ENCODE measurements around the gene LEFTY2.

The LEFTY2 gene

DNA sequence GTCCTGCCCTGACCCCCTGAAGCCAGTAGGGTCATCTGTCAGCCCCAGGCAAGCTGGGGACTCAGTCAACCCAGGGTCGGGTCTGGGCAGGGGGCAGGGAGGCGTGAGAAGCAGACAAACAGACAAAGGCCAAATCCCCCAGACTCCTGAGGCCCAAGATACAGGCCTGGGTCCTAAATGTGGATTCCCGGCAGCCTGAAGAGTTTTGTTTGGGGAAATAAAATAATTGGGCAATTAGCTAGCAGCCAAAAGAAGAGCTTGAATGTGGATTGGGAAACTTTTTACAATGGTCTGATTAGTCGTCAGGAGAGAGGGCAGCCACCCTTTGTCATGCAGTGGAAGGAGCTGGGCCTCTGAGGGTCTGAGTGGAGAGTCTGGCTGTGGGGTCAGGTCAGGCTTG is 4.5 kb upstream of the LEFTY2 start:
- no peaks in the 10 kb centered on the region for H3K79me1 ChIP-seq (replicated peaks; ENCODE audit: low read length, poor library complexity, severe bottlenecking)
- no peak overlapping the region for H2AK5ac ChIP-seq (ENCODE audit: low read length, severe bottlenecking)
- no peaks in the 10 kb centered on the region for H3K9me3 ChIP-seq (ENCODE audit: control insufficient read depth, low read length)
- H4K91ac ChIP-seq (ENCODE audit: low read length) = no peak overlapping the region
- no peak overlapping the region for H2BK15ac ChIP-seq (ENCODE audit: low read depth, poor library complexity, severe bottlenecking)
- no peak overlapping the region for H3K27ac ChIP-seq (ENCODE audit: low read length, poor library complexity, severe bottlenecking)
- H2BK12ac ChIP-seq (ENCODE audit: low read length in 2 of 2) = no peak overlapping the region
- H3K4me1 ChIP-seq (ENCODE audit: control insufficient read depth, insufficient read depth, low read depth, low read length) = no peaks in the 10 kb centered on the region
- no peak overlapping the region for H3K9ac ChIP-seq (ENCODE audit: low read length)
- H2AFZ ChIP-seq (ENCODE audit: low read depth, low read length) = no peak overlapping the region
- H2BK120ac ChIP-seq (ENCODE audit: low read depth, low read length) = no peak overlapping the region
- H3K4me3 ChIP-seq (ENCODE audit: insufficient read depth in 1 of 2, low read depth in 1 of 2, low read length in 2 of 2) = no peak overlapping the region
- H3K4me2 ChIP-seq (ENCODE audit: low read length, poor library complexity, severe bottlenecking) = no peak overlapping the region
- no peak overlapping the region for H2BK5ac ChIP-seq (ENCODE audit: low read depth, low read length, poor library complexity, severe bottlenecking)
- H3K14ac ChIP-seq (ENCODE audit: low read length in 2 of 2) = no peak overlapping the region
- no peak overlapping the region for H3K23ac ChIP-seq (ENCODE audit: low read length in 2 of 2)
- H4K8ac ChIP-seq (ENCODE audit: low read length) = no peak overlapping the region
- WGBS = 41% methylated on average over 4 of the region's 4 CpGs
- no peak for DNase-seq
- no peak overlapping the region for H3K4ac ChIP-seq (ENCODE audit: low read depth in 1 of 2, low read length in 2 of 2)
- no peaks in the 10 kb centered on the region for H3K36me3 ChIP-seq (ENCODE audit: control insufficient read depth in 1 of 2, insufficient read depth in 2 of 2, low read depth in 1 of 2, low read length in 2 of 2)
- H3K27me3 ChIP-seq (ENCODE audit: control insufficient read depth in 1 of 2, insufficient read depth in 1 of 2, low read length in 2 of 2) = peaks cover 32 to 56% of the 10 kb centered on the region in 2 experiments
- H3K18ac ChIP-seq (ENCODE audit: low read depth in 1 of 2, low read length in 2 of 2) = no peak overlapping the region

DNA sequence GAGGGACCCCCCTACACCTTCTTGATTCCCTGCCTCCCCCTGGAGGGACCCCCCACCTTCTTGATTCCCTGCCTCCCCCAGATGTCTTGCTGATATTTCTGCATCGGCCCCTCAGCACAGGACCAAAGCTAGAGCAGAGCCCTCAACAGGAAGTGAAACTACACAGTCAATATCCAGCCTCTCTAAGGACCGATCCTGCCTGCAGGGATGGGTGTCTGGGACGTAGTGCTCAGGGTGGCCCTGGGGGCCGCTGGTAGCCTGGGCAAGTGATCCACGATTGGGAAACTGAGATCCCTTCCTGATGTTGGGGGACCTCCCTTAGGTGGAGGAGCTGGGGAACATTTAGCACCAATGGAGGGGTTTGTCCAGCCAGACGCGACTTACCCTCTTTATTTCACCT is 3.9 kb upstream of the LEFTY2 start:
- 78% methylated on average over 7 of the region's 7 CpGs for WGBS
- Histone ChIP-seq H3K9me3 (ENCODE audit: control insufficient read depth, low read length) (no peaks in the 10 kb centered on the region), H3K4me1 (ENCODE audit: control insufficient read depth, insufficient read depth, low read depth, low read length) (no peaks in the 10 kb centered on the region), H2AFZ (ENCODE audit: low read depth, low read length) (no peak overlapping the region), H3K18ac (ENCODE audit: low read depth in 1 of 2, low read length in 2 of 2) (no peak overlapping the region), H4K91ac (ENCODE audit: low read length) (no peak overlapping the region), H3K14ac (ENCODE audit: low read length in 2 of 2) (no peak overlapping the region), H3K79me1 (replicated peaks; ENCODE audit: low read length, poor library complexity, severe bottlenecking) (no peaks in the 10 kb centered on the region), H3K27me3 (ENCODE audit: control insufficient read depth in 1 of 2, insufficient read depth in 1 of 2, low read length in 2 of 2) (peaks cover 27 to 55% of the 10 kb centered on the region in 2 experiments), H3K4me3 (ENCODE audit: insufficient read depth in 1 of 2, low read depth in 1 of 2, low read length in 2 of 2) (no peak overlapping the region), H4K8ac (ENCODE audit: low read length) (no peak overlapping the region), H2BK15ac (ENCODE audit: low read depth, poor library complexity, severe bottlenecking) (no peak overlapping the region), H3K4me2 (ENCODE audit: low read length, poor library complexity, severe bottlenecking) (no peak overlapping the region), H2BK12ac (ENCODE audit: low read length in 2 of 2) (no peak overlapping the region), H3K27ac (ENCODE audit: low read length, poor library complexity, severe bottlenecking) (no peak overlapping the region), H3K4ac (ENCODE audit: low read depth in 1 of 2, low read length in 2 of 2) (no peak overlapping the region), H3K9ac (ENCODE audit: low read length) (no peak overlapping the region), H3K36me3 (ENCODE audit: control insufficient read depth in 1 of 2, insufficient read depth in 2 of 2, low read depth in 1 of 2, low read length in 2 of 2) (no peaks in the 10 kb centered on the region), H2AK5ac (ENCODE audit: low read length, severe bottlenecking) (no peak overlapping the region), H2BK120ac (ENCODE audit: low read depth, low read length) (no peak overlapping the region), H2BK5ac (ENCODE audit: low read depth, low read length, poor library complexity, severe bottlenecking) (no peak overlapping the region), H3K23ac (ENCODE audit: low read length in 2 of 2) (no peak overlapping the region)
- DNase-seq = no peak

DNA sequence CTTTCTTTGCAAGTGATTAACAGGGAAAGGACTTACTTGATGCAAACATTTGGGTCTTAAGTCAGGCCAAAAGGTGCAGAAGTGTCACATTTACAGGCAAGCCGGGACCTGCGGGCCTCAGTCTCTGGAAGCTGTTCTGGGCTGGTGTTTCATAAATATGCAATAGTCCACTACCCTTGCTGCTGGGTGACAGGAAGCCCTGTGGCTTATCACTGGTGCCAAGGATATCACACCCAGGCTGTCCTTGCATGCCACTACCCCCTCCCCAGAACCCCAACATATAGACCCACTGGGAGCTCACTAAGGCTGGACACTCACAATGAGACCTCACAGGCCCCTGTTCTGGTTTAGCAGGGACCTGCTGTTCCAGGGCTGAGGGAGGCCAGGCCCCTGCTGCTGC is 3.4 kb upstream of the LEFTY2 start:
- H4K8ac ChIP-seq (ENCODE audit: low read length) = no peak overlapping the region
- H3K4me3 ChIP-seq (ENCODE audit: insufficient read depth in 1 of 2, low read depth in 1 of 2, low read length in 2 of 2) = no peak overlapping the region
- no peak overlapping the region for H3K18ac ChIP-seq (ENCODE audit: low read depth in 1 of 2, low read length in 2 of 2)
- H3K23ac ChIP-seq (ENCODE audit: low read length in 2 of 2) = no peak overlapping the region
- no peak overlapping the region for H2BK5ac ChIP-seq (ENCODE audit: low read depth, low read length, poor library complexity, severe bottlenecking)
- no peak overlapping the region for H2AFZ ChIP-seq (ENCODE audit: low read depth, low read length)
- no peaks in the 10 kb centered on the region for H3K36me3 ChIP-seq (ENCODE audit: control insufficient read depth in 1 of 2, insufficient read depth in 2 of 2, low read depth in 1 of 2, low read length in 2 of 2)
- no peak overlapping the region for H2BK120ac ChIP-seq (ENCODE audit: low read depth, low read length)
- H3K79me1 ChIP-seq (replicated peaks; ENCODE audit: low read length, poor library complexity, severe bottlenecking) = no peaks in the 10 kb centered on the region
- no peak overlapping the region for H4K91ac ChIP-seq (ENCODE audit: low read length)
- H3K9me3 ChIP-seq (ENCODE audit: control insufficient read depth, low read length) = no peaks in the 10 kb centered on the region
- WGBS = 100% methylated on average over 2 of the region's 2 CpGs
- H3K4me2 ChIP-seq (ENCODE audit: low read length, poor library complexity, severe bottlenecking) = no peak overlapping the region
- no peak overlapping the region for H3K9ac ChIP-seq (ENCODE audit: low read length)
- H3K27me3 ChIP-seq (ENCODE audit: control insufficient read depth in 1 of 2, insufficient read depth in 1 of 2, low read length in 2 of 2) = peaks cover 26 to 53% of the 10 kb centered on the region in 2 experiments
- H2BK15ac ChIP-seq (ENCODE audit: low read depth, poor library complexity, severe bottlenecking) = no peak overlapping the region
- H2AK5ac ChIP-seq (ENCODE audit: low read length, severe bottlenecking) = no peak overlapping the region
- H2BK12ac ChIP-seq (ENCODE audit: low read length in 2 of 2) = no peak overlapping the region
- no peak overlapping the region for H3K14ac ChIP-seq (ENCODE audit: low read length in 2 of 2)
- DNase-seq = no peak
- no peaks in the 10 kb centered on the region for H3K4me1 ChIP-seq (ENCODE audit: control insufficient read depth, insufficient read depth, low read depth, low read length)
- no peak overlapping the region for H3K27ac ChIP-seq (ENCODE audit: low read length, poor library complexity, severe bottlenecking)
- no peak overlapping the region for H3K4ac ChIP-seq (ENCODE audit: low read depth in 1 of 2, low read length in 2 of 2)

DNA sequence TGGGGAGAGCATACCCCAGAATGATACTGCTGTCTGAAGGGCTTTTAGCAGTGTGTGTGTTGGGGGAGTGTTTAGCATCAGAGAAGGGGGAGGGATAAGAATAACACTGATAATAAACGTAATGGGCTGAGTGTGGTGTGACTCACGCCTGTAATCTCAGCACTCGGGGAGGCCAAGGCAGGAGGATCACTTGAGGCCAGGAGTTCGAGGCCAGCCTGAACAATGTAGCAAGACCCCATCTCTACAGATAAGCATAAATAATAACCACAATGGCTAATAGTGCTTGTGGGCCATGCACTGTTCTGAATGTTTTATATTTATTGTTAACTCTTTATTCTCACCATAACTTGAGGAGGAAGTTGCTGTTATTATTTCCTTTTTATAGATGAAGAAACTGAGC is 2.6 kb upstream of the LEFTY2 start:
- Histone ChIP-seq H4K91ac (ENCODE audit: low read length) (no peak overlapping the region), H3K4ac (ENCODE audit: low read depth in 1 of 2, low read length in 2 of 2) (no peak overlapping the region), H3K79me1 (replicated peaks; ENCODE audit: low read length, poor library complexity, severe bottlenecking) (no peaks in the 10 kb centered on the region), H3K27ac (ENCODE audit: low read length, poor library complexity, severe bottlenecking) (no peak overlapping the region), H3K4me1 (ENCODE audit: control insufficient read depth, insufficient read depth, low read depth, low read length) (peaks cover 2% of the 10 kb centered on the region), H3K18ac (ENCODE audit: low read depth in 1 of 2, low read length in 2 of 2) (no peak overlapping the region), H3K4me3 (ENCODE audit: insufficient read depth in 1 of 2, low read depth in 1 of 2, low read length in 2 of 2) (no peak overlapping the region), H3K9me3 (ENCODE audit: control insufficient read depth, low read length) (no peaks in the 10 kb centered on the region), H3K14ac (ENCODE audit: low read length in 2 of 2) (no peak overlapping the region), H2BK12ac (ENCODE audit: low read length in 2 of 2) (no peak overlapping the region), H2AFZ (ENCODE audit: low read depth, low read length) (no peak overlapping the region), H2AK5ac (ENCODE audit: low read length, severe bottlenecking) (no peak overlapping the region), H2BK5ac (ENCODE audit: low read depth, low read length, poor library complexity, severe bottlenecking) (no peak overlapping the region), H2BK15ac (ENCODE audit: low read depth, poor library complexity, severe bottlenecking) (no peak overlapping the region), H3K23ac (ENCODE audit: low read length in 2 of 2) (no peak overlapping the region), H3K27me3 (ENCODE audit: control insufficient read depth in 1 of 2, insufficient read depth in 1 of 2, low read length in 2 of 2) (peaks cover 18 to 45% of the 10 kb centered on the region in 2 experiments), H4K8ac (ENCODE audit: low read length) (peak overlapping the region; percentile 17), H3K4me2 (ENCODE audit: low read length, poor library complexity, severe bottlenecking) (no peak overlapping the region), H3K9ac (ENCODE audit: low read length) (no peak overlapping the region), H3K36me3 (ENCODE audit: control insufficient read depth in 1 of 2, insufficient read depth in 2 of 2, low read depth in 1 of 2, low read length in 2 of 2) (no peaks in the 10 kb centered on the region), H2BK120ac (ENCODE audit: low read depth, low read length) (no peak overlapping the region)
- 76% methylated on average over 4 of the region's 4 CpGs for WGBS
- no peak for DNase-seq

All from mesenchymal stem cell (in vitro differentiated cells and primary cell).